Suprapubic skin (tissue), 4 donors: ENCODE measurements around the gene MAGT1.
"Not testable (repeated sequence)": the region's sequence is repeated elsewhere in the genome, so short reads cannot be mapped to it uniquely, and the experiment has no call there.

Experiments
- CTCF ChIP-seq, 2 donors: fragments of 200-600 bp in 1 of 2; fragments of 450-650 bp in 1 of 2; sonication (generic) in 1 of 2; IDR thresholded peaks; one replicate each; pipeline ENCODE4 v1.5.1; 2016 to 2019; ENCODE audit warnings: antibody characterized with exemption in 2 of 2, mild to moderate bottlenecking in 1 of 2, moderate library complexity in 1 of 2
- EP300 ChIP-seq: sonication (generic); formaldehyde crosslinking; IDR thresholded peaks from one replicate; pipeline ENCODE4 v1.6.1; 2017; ENCODE audit warnings: antibody characterized with exemption
- POLR2A ChIP-seq, 2 donors: fragments of 450-650 bp; IDR thresholded peaks; one replicate each; pipeline ENCODE4 v1.6.1; 2017; ENCODE audit warnings: antibody characterized with exemption in 2 of 2, mild to moderate bottlenecking in 2 of 2, moderate library complexity in 2 of 2
- POLR2AphosphoS5 ChIP-seq, 3 donors: sonication (generic); formaldehyde crosslinking; IDR thresholded peaks; one replicate each; pipeline ENCODE4 v1.6.1; 2017; ENCODE audit warnings: antibody characterized with exemption in 3 of 3

GRCh38 chrX:77945031-77945430 lies 49.8 kb upstream of the MAGT1 start:
- TF ChIP-seq CTCF (IDR thresholded peaks at IDR 0.05); POLR2A (IDR thresholded peaks at IDR 0.05); POLR2AphosphoS5 (IDR thresholded peaks at IDR 0.05); EP300: not testable (repeated sequence)
